Measurements from ENCODE around the gene APP.
"Not testable (repeated sequence)": the region's sequence is repeated elsewhere in the genome, so short reads cannot be mapped to it uniquely, and the experiment has no call there.

Gene APP

GRCh38 chr21:26019236-26019635 lies 151.3 kb downstream of the APP start:
- DNase-seq, result no peak

GRCh38 chr21:26013970-26014369 lies 156.6 kb downstream of the APP start:
- DNase-seq, result no peak

- DNase-seq, result not testable (repeated sequence)
Observed at GRCh38 chr21:26012482-26012881, 158.1 kb downstream of the APP start.

GRCh38 chr21:26011292-26011940 lies 159.2 kb downstream of the APP start:
- DNase-seq, result no peak

- no peak for DNase-seq
Observed at GRCh38 chr21:26007951-26008498, 162.5 kb downstream of the APP start.

- no peak for DNase-seq
Observed at GRCh38 chr21:26005464-26005863, 165.1 kb downstream of the APP start.

- DNase-seq, result no peak
Observed at GRCh38 chr21:26003404-26003803, 167.2 kb downstream of the APP start.

GRCh38 chr21:26001356-26001755 lies 169.2 kb downstream of the APP start:
- no peak for DNase-seq

GRCh38 chr21:25999921-26000582 lies 170.5 kb downstream of the APP start:
- peak; percentile 50 for DNase-seq

- no peak for DNase-seq
Observed at GRCh38 chr21:25997788-25998611, 172.6 kb downstream of the APP start.

- no peak for DNase-seq
Observed at GRCh38 chr21:25995278-25995677, 175.3 kb downstream of the APP start.

- DNase-seq, result no peak
Observed at GRCh38 chr21:25994758-25995163, 175.8 kb downstream of the APP start.

GRCh38 chr21:25988738-25989137 lies 181.8 kb downstream of the APP start:
- no peak for DNase-seq

- no peak for DNase-seq
Observed at GRCh38 chr21:25987531-25987930, 183.0 kb downstream of the APP start.

- DNase-seq, result no peak
Observed at GRCh38 chr21:25986928-25987327, 183.6 kb downstream of the APP start.

- DNase-seq, result no peak
Observed at GRCh38 chr21:25985990-25986389, 184.6 kb downstream of the APP start.

- DNase-seq, result no peak
Observed at GRCh38 chr21:25984538-25984937, 186.0 kb downstream of the APP start.

GRCh38 chr21:25983745-25984144 lies 186.8 kb downstream of the APP start:
- no peak for DNase-seq

GRCh38 chr21:25980710-25981109 lies 189.9 kb downstream of the APP start:
- DNase-seq, result no peak

GRCh38 chr21:25979845-25980616 lies 190.5 kb downstream of the APP start:
- DNase-seq, result no peak

- no peak for DNase-seq
Observed at GRCh38 chr21:25977068-25977611, 193.4 kb downstream of the APP start.

GRCh38 chr21:25974964-25975363 lies 195.6 kb downstream of the APP start:
- DNase-seq, result no peak
